Astrocyte (in vitro differentiated cells and primary cell): ENCODE measurements around the gene DET1. TPM values are rescaled to one million over a fixed set of nuclear protein-coding genes. Genes with fewer than 3 reads are reported as not detected.

Experiments
- DNase-seq: peaks from one replicate; pipeline ENCODE4 v3.0.0-alpha.2; 2010; ENCODE audit warnings: low read depth
- FAIRE-seq: peaks from 2 replicates; lab custom pipeline; 2011; peaks lifted over from hg19 to GRCh38; lab: Jason Lieb, UNC
- H2AFZ ChIP-seq: 2 replicates; pipeline ENCODE4 v1.6.0; 2012; ENCODE audit warnings: low read depth, low read length, inconsistent platforms
- H3K27ac ChIP-seq: 2 replicates; pipeline ENCODE4 v1.5.1; 2011; ENCODE audit warnings: low read depth, low read length, inconsistent platforms
- H3K27me3 ChIP-seq: 2 replicates; pipeline ENCODE4 v1.6.0; 2011; ENCODE audit warnings: low read length, inconsistent platforms; ENCODE audit not compliant: insufficient read depth
- H3K36me3 ChIP-seq: 2 replicates; pipeline ENCODE4 v1.5.1; 2011; ENCODE audit warnings: low read length, inconsistent platforms; ENCODE audit not compliant: insufficient read depth
- H3K4me1 ChIP-seq: 2 replicates; pipeline ENCODE4 v1.5.1; 2011; ENCODE audit warnings: low read length, inconsistent platforms; ENCODE audit not compliant: insufficient read depth
- H3K4me2 ChIP-seq: 2 replicates; pipeline ENCODE4 v1.6.0; 2012; ENCODE audit warnings: low read length, inconsistent platforms
- H3K4me3 ChIP-seq: 2 replicates; pipeline ENCODE4 v1.5.1; 2011; ENCODE audit warnings: low read depth, mild to moderate bottlenecking, low read length, inconsistent platforms; ENCODE audit not compliant: insufficient read depth
- H3K79me2 ChIP-seq: 2 replicates; pipeline ENCODE4 v1.6.0; 2012; ENCODE audit warnings: mild to moderate bottlenecking, low read length, inconsistent platforms; ENCODE audit not compliant: insufficient read depth
- H3K9ac ChIP-seq: 2 replicates; pipeline ENCODE4 v1.6.0; 2012; ENCODE audit warnings: mild to moderate bottlenecking, low read length, inconsistent platforms
- H3K9me3 ChIP-seq: 2 replicates; pipeline ENCODE4 v1.5.1; 2012; ENCODE audit warnings: low read depth, mild to moderate bottlenecking, low read length, inconsistent platforms; ENCODE audit not compliant: insufficient read depth
- H4K20me1 ChIP-seq: 2 replicates; pipeline ENCODE4 v1.6.0; 2012; ENCODE audit warnings: low read length, inconsistent platforms; ENCODE audit not compliant: insufficient read depth
- H3K27ac Mint-ChIP-seq: one replicate; pipeline ENCODE4 v1.8.0; 2021; ENCODE audit warnings: mild to moderate bottlenecking, mixed read lengths; ENCODE audit not compliant: unreplicated experiment
- H3K27me3 Mint-ChIP-seq: one replicate; pipeline ENCODE4 v1.8.0; 2021; ENCODE audit warnings: low read depth, mixed read lengths; ENCODE audit not compliant: unreplicated experiment
- H3K36me3 Mint-ChIP-seq: one replicate; pipeline ENCODE4 v1.8.0; 2021; ENCODE audit warnings: low read depth, mixed read lengths; ENCODE audit not compliant: unreplicated experiment
- H3K4me1 Mint-ChIP-seq: one replicate; pipeline ENCODE4 v1.8.0; 2021; ENCODE audit warnings: low read depth, mixed read lengths; ENCODE audit not compliant: unreplicated experiment
- H3K4me3 Mint-ChIP-seq: one replicate; pipeline ENCODE4 v1.8.0; 2021; ENCODE audit warnings: mild to moderate bottlenecking, moderate library complexity, mixed read lengths; ENCODE audit not compliant: unreplicated experiment
- H3K9me3 Mint-ChIP-seq: one replicate; pipeline ENCODE4 v1.8.0; 2021; ENCODE audit warnings: mild to moderate bottlenecking, mixed read lengths; ENCODE audit not compliant: unreplicated experiment
- EZH2 ChIP-seq: IDR thresholded peaks from 2 replicates; pipeline ENCODE4 v1.6.1; 2012; ENCODE audit warnings: mild to moderate bottlenecking, low read length, inconsistent platforms; ENCODE audit not compliant: insufficient read depth
- total RNA-seq: library from RNA; stranded (reverse); gene quantifications from 2 replicates; pipeline ENCODE4 v1.2.1, GENCODE V29; 2021
- TF ChIP-seq, protein P1 (sequence below): IDR thresholded peaks from 2 replicates; pipeline ENCODE4 v1.5.1; 2011; ENCODE audit warnings: low read depth, mild to moderate bottlenecking, inconsistent platforms, low read length, moderate library complexity; ENCODE audit not compliant: insufficient read depth

The DET1 gene
- total RNA-seq, 1 donor from 2014 or later, result 4.8 TPM

GRCh38 chr15:88539441-88539840, 7.0 kb downstream of the DET1 start:
- no peak overlapping the region for H3K27ac Mint-ChIP-seq
- Histone ChIP-seq H3K36me3 (no peaks in the 10 kb centered on the region), H3K4me2 (no peak overlapping the region), H3K27me3 (no peaks in the 10 kb centered on the region), H3K9ac (no peak overlapping the region), H3K4me1 (no peaks in the 10 kb centered on the region), H2AFZ (no peak overlapping the region), H3K9me3 (no peaks in the 10 kb centered on the region), H3K79me2 (no peaks in the 10 kb centered on the region), H4K20me1 (no peaks in the 10 kb centered on the region), H3K27ac (no peak overlapping the region), H3K4me3 (no peak overlapping the region)
- H3K27me3 Mint-ChIP-seq, result no peaks in the 10 kb centered on the region
- H3K36me3 Mint-ChIP-seq, result peaks cover 3% of the 10 kb centered on the region
- no peak for TF ChIP-seq EZH2
- TF ChIP-seq, protein P1, sequence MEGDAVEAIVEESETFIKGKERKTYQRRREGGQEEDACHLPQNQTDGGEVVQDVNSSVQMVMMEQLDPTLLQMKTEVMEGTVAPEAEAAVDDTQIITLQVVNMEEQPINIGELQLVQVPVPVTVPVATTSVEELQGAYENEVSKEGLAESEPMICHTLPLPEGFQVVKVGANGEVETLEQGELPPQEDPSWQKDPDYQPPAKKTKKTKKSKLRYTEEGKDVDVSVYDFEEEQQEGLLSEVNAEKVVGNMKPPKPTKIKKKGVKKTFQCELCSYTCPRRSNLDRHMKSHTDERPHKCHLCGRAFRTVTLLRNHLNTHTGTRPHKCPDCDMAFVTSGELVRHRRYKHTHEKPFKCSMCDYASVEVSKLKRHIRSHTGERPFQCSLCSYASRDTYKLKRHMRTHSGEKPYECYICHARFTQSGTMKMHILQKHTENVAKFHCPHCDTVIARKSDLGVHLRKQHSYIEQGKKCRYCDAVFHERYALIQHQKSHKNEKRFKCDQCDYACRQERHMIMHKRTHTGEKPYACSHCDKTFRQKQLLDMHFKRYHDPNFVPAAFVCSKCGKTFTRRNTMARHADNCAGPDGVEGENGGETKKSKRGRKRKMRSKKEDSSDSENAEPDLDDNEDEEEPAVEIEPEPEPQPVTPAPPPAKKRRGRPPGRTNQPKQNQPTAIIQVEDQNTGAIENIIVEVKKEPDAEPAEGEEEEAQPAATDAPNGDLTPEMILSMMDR, result no peak
- no peak for DNase-seq
- peaks cover 2% of the 10 kb centered on the region for H3K4me1 Mint-ChIP-seq
- no peak for FAIRE-seq
- no peak overlapping the region for H3K4me3 Mint-ChIP-seq
- H3K9me3 Mint-ChIP-seq, result peaks cover 2% of the 10 kb centered on the region

- Mint-ChIP-seq H3K9me3 (peaks cover 2% of the 10 kb centered on the region), H3K27me3 (no peaks in the 10 kb centered on the region), H3K4me1 (peaks cover 2% of the 10 kb centered on the region), H3K36me3 (peaks cover 2% of the 10 kb centered on the region), H3K27ac (no peak overlapping the region), H3K4me3 (no peak overlapping the region)
- Histone ChIP-seq H2AFZ (no peak overlapping the region), H3K27me3 (no peaks in the 10 kb centered on the region), H4K20me1 (no peaks in the 10 kb centered on the region), H3K36me3 (no peaks in the 10 kb centered on the region), H3K4me1 (no peaks in the 10 kb centered on the region), H3K27ac (no peak overlapping the region), H3K79me2 (no peaks in the 10 kb centered on the region), H3K9ac (no peak overlapping the region), H3K4me3 (no peak overlapping the region), H3K4me2 (no peak overlapping the region), H3K9me3 (no peaks in the 10 kb centered on the region)
- DNase-seq (no peak), FAIRE-seq (no peak)
- no peak for TF ChIP-seq EZH2
- TF ChIP-seq, protein P1, result no peak
Measured at GRCh38 chr15:88538972-88539371, 7.5 kb downstream of the DET1 start.

- Histone ChIP-seq H3K36me3 (no peaks in the 10 kb centered on the region), H3K9me3 (no peaks in the 10 kb centered on the region), H3K27me3 (no peaks in the 10 kb centered on the region), H3K79me2 (peaks cover 3% of the 10 kb centered on the region), H3K4me3 (no peak overlapping the region), H3K4me1 (no peaks in the 10 kb centered on the region), H3K9ac (no peak overlapping the region), H2AFZ (no peak overlapping the region), H3K27ac (no peak overlapping the region), H3K4me2 (no peak overlapping the region), H4K20me1 (no peaks in the 10 kb centered on the region)
- Mint-ChIP-seq H3K4me1 (peaks cover 2% of the 10 kb centered on the region), H3K9me3 (peaks cover 2% of the 10 kb centered on the region), H3K4me3 (no peak overlapping the region), H3K27ac (no peak overlapping the region), H3K27me3 (no peaks in the 10 kb centered on the region), H3K36me3 (peaks cover 2% of the 10 kb centered on the region)
- no peak for TF ChIP-seq EZH2
- no peak for DNase-seq
- no peak for FAIRE-seq
Measured at GRCh38 chr15:88537591-88538317, 8.7 kb downstream of the DET1 start.
